ENCODE measurements around the gene IFITM1. TPM values are rescaled to one million over a fixed set of nuclear protein-coding genes. Genes with fewer than 3 reads are reported as not detected.
"Not testable (repeated sequence)": the region's sequence is repeated elsewhere in the genome, so short reads cannot be mapped to it uniquely, and the experiment has no call there.

IFITM1 gene
- total and polyA plus RNA-seq, 7 donors = 41.2 to 580 (median 91.5) TPM

- no peak for DNase-seq
- intact Hi-C loops (cut with DNase I) = no loop called here
- H3K27ac ChIP-seq = peak overlapping the region; percentile 65 to 82 (median 74)
- H3K4me3 ChIP-seq = peak overlapping the region in 3 of 4 donors; percentile 36 to 40 (median 40)
- TF ChIP-seq POLR2A (IDR thresholded peaks at IDR 0.05) = no peak
- peak in 2 of 4 donors; percentile 2 to 9 for TF ChIP-seq POLR2AphosphoS5 (IDR thresholded peaks at IDR 0.05)
- H3K9me3 ChIP-seq = no peaks in the 10 kb centered on the region
- peaks cover 0 to 48% (median 28%) of the 10 kb centered on the region in 4 donors for H3K4me1 ChIP-seq
- 51 to 70% methylated on average over 14 of the region's 14 CpGs for WGBS, 2 donors
- no peaks in the 10 kb centered on the region for H3K36me3 ChIP-seq
- H3K27me3 ChIP-seq = peaks cover 5 to 19% (median 11%) of the 10 kb centered on the region in 3 donors
Measured at GRCh38 chr11:312092-312816, 1.6 kb upstream of the IFITM1 start.

- Histone ChIP-seq H3K36me3 (no peaks in the 10 kb centered on the region), H3K27me3 (peaks cover 5 to 19% (median 11%) of the 10 kb centered on the region in 3 donors), H3K4me3 (peak overlapping the region in 2 of 4 donors; percentile 48 to 52), H3K27ac (peak overlapping the region; percentile 65 to 82 (median 74)), H3K9me3 (no peaks in the 10 kb centered on the region), H3K4me1 (peaks cover 0 to 47% (median 32%) of the 10 kb centered on the region in 4 donors)
- TF ChIP-seq POLR2A (IDR thresholded peaks at IDR 0.05) = no peak
- no peak for TF ChIP-seq CTCF (IDR thresholded peaks at IDR 0.05)
- intact Hi-C loops (cut with DNase I) = no loop called here
- no peak for DNase-seq
- 37 to 47% methylated on average over 8 of the region's 8 CpGs for WGBS, 2 donors
Measured at GRCh38 chr11:313304-313786, 495 bp upstream of the IFITM1 start.

- DNase-seq; H3K36me3 ChIP-seq; H3K9me3 ChIP-seq; intact Hi-C loops (cut with DNase I): not testable (repeated sequence)
- Histone ChIP-seq H3K27ac (peak overlapping the region; percentile 65 to 82 (median 74)), H3K4me3 (peak overlapping the region; percentile 19 to 52 (median 45)), H3K4me1 (peaks cover 0 to 42% (median 27%) of the 10 kb centered on the region in 4 donors), H3K27me3 (peaks cover 5 to 19% (median 11%) of the 10 kb centered on the region in 3 donors)
- 4 to 30% methylated on average over 6 of the region's 6 CpGs for WGBS, 2 donors
Measured at GRCh38 chr11:314554-314875, 675 bp downstream of the IFITM1 start.

- peaks cover 0 to 37% (median 22%) of the 10 kb centered on the region in 4 donors for H3K4me1 ChIP-seq
- intact Hi-C loops (cut with DNase I) = no loop called here
- peak overlapping the region; percentile 65 to 76 (median 72) for H3K27ac ChIP-seq
- DNase-seq = no peak
- 26 to 38% methylated on average over 9 of the region's 9 CpGs for WGBS, 2 donors
- no peak for TF ChIP-seq POLR2A (IDR thresholded peaks at IDR 0.05)
- no peak for TF ChIP-seq EP300 (IDR thresholded peaks at IDR 0.05)
- no peak for TF ChIP-seq POLR2AphosphoS5 (IDR thresholded peaks at IDR 0.05)
- TF ChIP-seq CTCF (IDR thresholded peaks at IDR 0.05) = no peak
- peak overlapping the region; percentile 19 to 52 (median 45) for H3K4me3 ChIP-seq
- no peaks in the 10 kb centered on the region for H3K9me3 ChIP-seq
- no peaks in the 10 kb centered on the region for H3K36me3 ChIP-seq
- H3K27me3 ChIP-seq = peaks cover 5 to 19% (median 11%) of the 10 kb centered on the region in 3 donors
Measured at GRCh38 chr11:315051-315481, 1.2 kb downstream of the IFITM1 start.

- Histone ChIP-seq H3K9me3 (no peaks in the 10 kb centered on the region), H3K27ac (peak overlapping the region; percentile 65 to 76 (median 72))
Measured at GRCh38 chr11:315516-315994, 1.7 kb downstream of the IFITM1 start.

More at GRCh38 chr11:315516-315994, 1.7 kb downstream of the IFITM1 start:
- no peaks in the 10 kb centered on the region for H3K36me3 ChIP-seq
- peaks cover 5 to 19% (median 11%) of the 10 kb centered on the region in 3 donors for H3K27me3 ChIP-seq
- 24 to 38% methylated on average over 32 of the region's 32 CpGs for WGBS, 2 donors
- DNase-seq = peak; percentile 67
- H3K4me1 ChIP-seq = peaks cover 0 to 37% (median 22%) of the 10 kb centered on the region in 4 donors
- intact Hi-C loops (cut with DNase I) = no loop called here
- peak overlapping the region; percentile 19 to 52 (median 45) for H3K4me3 ChIP-seq
- no peak for TF ChIP-seq CTCF (IDR thresholded peaks at IDR 0.05)
- TF ChIP-seq POLR2AphosphoS5 (IDR thresholded peaks at IDR 0.05) = no peak
- no peak for TF ChIP-seq POLR2A (IDR thresholded peaks at IDR 0.05)
- TF ChIP-seq EP300 (IDR thresholded peaks at IDR 0.05) = no peak
